CD14-positive monocyte (primary cell): ENCODE results near the gene BAG1. TPM values are rescaled to one million over a fixed set of nuclear protein-coding genes. Genes with fewer than 3 reads are reported as not detected.

Source experiments
- DNase-seq, 3 donors: peaks; one replicate each; pipeline ENCODE4 v3.0.0-alpha.2; 2011 to 2022
- H2AFZ ChIP-seq: 2 replicates; pipeline ENCODE4 v1.6.0; 2012; ENCODE audit warnings: mild to moderate bottlenecking, low read depth, low read length, inconsistent platforms; ENCODE audit not compliant: insufficient read depth, poor library complexity, severe bottlenecking
- H3K27ac ChIP-seq, 2 donors: 1 replicate in 1 of 2; 2 replicates in 1 of 2; pipeline ENCODE4 v1.5.1; 2012 to 2013; ENCODE audit warnings: low read length in 2 of 2, control low read depth in 1 of 2, inconsistent platforms in 1 of 2, low read depth in 1 of 2, mild to moderate bottlenecking in 1 of 2
- H3K27me3 ChIP-seq, 2 donors: one replicate each; pipeline versions ENCODE4 v1.6.0 to v1.6.1; 2011 to 2013; ENCODE audit warnings: low read length in 2 of 2; ENCODE audit not compliant: control insufficient read depth in 2 of 2, insufficient read depth in 2 of 2
- H3K36me3 ChIP-seq, 2 donors: replicated peaks in 1 of 2; 1 replicate in 1 of 2; 2 replicates in 1 of 2; pipeline versions ENCODE4 v1.5.1 to v1.6.1; 2012 to 2013; ENCODE audit warnings: low read length in 2 of 2, control low read depth in 1 of 2, inconsistent platforms in 1 of 2, mild to moderate bottlenecking in 1 of 2; ENCODE audit not compliant: insufficient read depth in 2 of 2, control insufficient read depth in 1 of 2
- H3K4me1 ChIP-seq, 2 donors: 1 replicate in 1 of 2; 2 replicates in 1 of 2; pipeline versions ENCODE4 v1.5.1 to v1.6.1; 2012 to 2013; ENCODE audit warnings: low read length in 2 of 2, control low read depth in 1 of 2, inconsistent platforms in 1 of 2, mild to moderate bottlenecking in 1 of 2, moderate library complexity in 1 of 2; ENCODE audit not compliant: insufficient read depth in 2 of 2, control insufficient read depth in 1 of 2
- H3K4me2 ChIP-seq: replicated peaks from 2 replicates; pipeline ENCODE3; 2012; ENCODE audit warnings: low read length, moderate library complexity, mild to moderate bottlenecking; ENCODE audit not compliant: poor library complexity, severe bottlenecking; ENCODE audit errors: extremely low read depth
- H3K4me3 ChIP-seq, 3 experiments: fragments of 200-600 bp in 1 of 3; sonication (generic) in 1 of 3; replicated peaks in 1 of 3; 1 replicate in 2 of 3; 2 replicates in 1 of 3; pipeline ENCODE4 v1.5.1; 2011 to 2013; ENCODE audit warnings: low read length in 3 of 3, mild to moderate bottlenecking in 3 of 3, control low read depth in 2 of 3, low read depth in 2 of 3, inconsistent platforms in 1 of 3, moderate library complexity in 1 of 3
- H3K79me2 ChIP-seq: 2 replicates; pipeline ENCODE4 v1.6.0; 2012; ENCODE audit warnings: mild to moderate bottlenecking, control low read depth, inconsistent platforms, low read length, moderate library complexity; ENCODE audit not compliant: insufficient read depth
- H3K9ac ChIP-seq: 2 replicates; pipeline ENCODE4 v1.6.0; 2017; ENCODE audit warnings: low read length, mild to moderate bottlenecking; ENCODE audit not compliant: insufficient read depth, poor library complexity, severe bottlenecking
- H3K9me3 ChIP-seq, 2 donors: replicated peaks in 1 of 2; 1 replicate in 1 of 2; 2 replicates in 1 of 2; pipeline versions ENCODE4 v1.5.1 to v1.6.1; 2012 to 2013; ENCODE audit warnings: low read length in 2 of 2, control low read depth in 1 of 2; ENCODE audit not compliant: control insufficient read depth in 1 of 2, insufficient read depth in 1 of 2
- H4K20me1 ChIP-seq: 2 replicates; pipeline ENCODE4 v1.6.0; 2012; ENCODE audit warnings: mild to moderate bottlenecking, low read length, control low read depth, moderate library complexity; ENCODE audit not compliant: insufficient read depth
- H3K27ac Mint-ChIP-seq, 7 donors: one replicate each; pipeline ENCODE4 v1.8.0; 2020; ENCODE audit warnings: mild to moderate bottlenecking in 7 of 7, mixed read lengths in 7 of 7, moderate library complexity in 6 of 7, inconsistent platforms in 2 of 7
- H3K27me3 Mint-ChIP-seq, 3 donors: one replicate each; pipeline ENCODE4 v1.8.0; 2021 to 2022; ENCODE audit warnings: low read depth in 3 of 3, mild to moderate bottlenecking in 3 of 3, mixed read lengths in 3 of 3, moderate library complexity in 3 of 3, inconsistent platforms in 1 of 3
- H3K36me3 Mint-ChIP-seq, 2 donors: one replicate each; pipeline ENCODE4 v1.8.0; 2020; ENCODE audit warnings: mixed read lengths in 2 of 2, inconsistent platforms in 1 of 2, mild to moderate bottlenecking in 1 of 2
- H3K4me1 Mint-ChIP-seq: one replicate; pipeline ENCODE4 v1.8.0; 2020; ENCODE audit warnings: mild to moderate bottlenecking, mixed read lengths
- H3K4me3 Mint-ChIP-seq, 2 donors: one replicate each; pipeline ENCODE4 v1.8.0; 2020; ENCODE audit warnings: mild to moderate bottlenecking in 2 of 2, mixed read lengths in 2 of 2, moderate library complexity in 1 of 2
- H3K9me3 Mint-ChIP-seq, 7 donors: one replicate each; pipeline ENCODE4 v1.8.0; 2020 to 2022; ENCODE audit warnings: mixed read lengths in 7 of 7, mild to moderate bottlenecking in 6 of 7, moderate library complexity in 6 of 7, inconsistent platforms in 2 of 7
- WGBS: methylation state at CpG from one replicate; pipeline ENCODE4 v1.1.5; 2013; ENCODE audit warnings: missing lambda C conversion rate; ENCODE audit not compliant: insufficient coverage; 5-methylcytosine and 5-hydroxymethylcytosine counted together
- intact Hi-C, 2 donors: fragments of 100-400 bp; cut with micrococcal nuclease; formaldehyde crosslinking; loops; one replicate each; pipeline versions ENCODE4 v1.15.0 to v1.15.1; 2023
- polyA plus RNA-seq, 3 donors: library from polyadenylated mRNA; depleted of rRNA in 1 of 3; unstranded in 2 of 3; stranded (reverse) in 1 of 3; fragments of 300-500 nt in 2 of 3; fragments of >200 nt in 1 of 3; fragmentation: Illumina TruSeq in 2 of 3; gene quantifications; 1 replicate in 2 of 3; 2 replicates in 1 of 3; pipeline ENCODE4 v1.2.3, GENCODE V29; 2012 to 2021
- TF ChIP-seq, protein P1 (sequence below): fragments of 200-600 bp; IDR thresholded peaks from one replicate; pipeline ENCODE4 v1.8.0; 2022; ENCODE audit warnings: antibody characterized with exemption, mild to moderate bottlenecking

The BAG1 gene
- polyA plus RNA-seq, 3 donors: 41.8 to 94.5 (median 93.6) TPM

- Histone ChIP-seq H3K27ac (no peak overlapping the region), H2AFZ (no peak overlapping the region), H3K9ac (no peak overlapping the region), H3K9me3 (no peaks in the 10 kb centered on the region), H3K4me3 (no peak overlapping the region), H3K79me2 (peaks cover 17% of the 10 kb centered on the region), H3K4me2 (no peak overlapping the region), H3K4me1 (no peaks in the 10 kb centered on the region), H3K36me3 (peaks cover 85 to 99% of the 10 kb centered on the region in 2 donors), H3K27me3 (no peaks in the 10 kb centered on the region), H4K20me1 (peaks cover 4% of the 10 kb centered on the region)
- TF ChIP-seq, protein P1, sequence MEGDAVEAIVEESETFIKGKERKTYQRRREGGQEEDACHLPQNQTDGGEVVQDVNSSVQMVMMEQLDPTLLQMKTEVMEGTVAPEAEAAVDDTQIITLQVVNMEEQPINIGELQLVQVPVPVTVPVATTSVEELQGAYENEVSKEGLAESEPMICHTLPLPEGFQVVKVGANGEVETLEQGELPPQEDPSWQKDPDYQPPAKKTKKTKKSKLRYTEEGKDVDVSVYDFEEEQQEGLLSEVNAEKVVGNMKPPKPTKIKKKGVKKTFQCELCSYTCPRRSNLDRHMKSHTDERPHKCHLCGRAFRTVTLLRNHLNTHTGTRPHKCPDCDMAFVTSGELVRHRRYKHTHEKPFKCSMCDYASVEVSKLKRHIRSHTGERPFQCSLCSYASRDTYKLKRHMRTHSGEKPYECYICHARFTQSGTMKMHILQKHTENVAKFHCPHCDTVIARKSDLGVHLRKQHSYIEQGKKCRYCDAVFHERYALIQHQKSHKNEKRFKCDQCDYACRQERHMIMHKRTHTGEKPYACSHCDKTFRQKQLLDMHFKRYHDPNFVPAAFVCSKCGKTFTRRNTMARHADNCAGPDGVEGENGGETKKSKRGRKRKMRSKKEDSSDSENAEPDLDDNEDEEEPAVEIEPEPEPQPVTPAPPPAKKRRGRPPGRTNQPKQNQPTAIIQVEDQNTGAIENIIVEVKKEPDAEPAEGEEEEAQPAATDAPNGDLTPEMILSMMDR: no peak
- peaks cover 7% of the 10 kb centered on the region for H3K4me1 Mint-ChIP-seq
- no peak overlapping the region for H3K4me3 Mint-ChIP-seq
- no peaks in the 10 kb centered on the region for H3K27me3 Mint-ChIP-seq
- peaks cover 80 to 91% of the 10 kb centered on the region in 2 donors for H3K36me3 Mint-ChIP-seq
- intact Hi-C loops: no loop called here
- H3K27ac Mint-ChIP-seq: peak overlapping the region in 1 of 7 donors; percentile 45
- WGBS: no CpG with 5 or more reads among the region's 1 CpG
- DNase-seq: no peak
- H3K9me3 Mint-ChIP-seq: no peaks in the 10 kb centered on the region
These were observed 7.6 kb upstream of the BAG1 start for GRCh38 chr9:33272061-33272460.

- no peak for DNase-seq
- Histone ChIP-seq H2AFZ (no peak overlapping the region), H3K4me1 (peaks cover 9% of the 10 kb centered on the region in 2 donors), H3K79me2 (peaks cover 33% of the 10 kb centered on the region), H3K9me3 (no peaks in the 10 kb centered on the region), H3K4me2 (no peak overlapping the region), H3K27ac (no peak overlapping the region), H3K36me3 (peaks cover 75 to 92% of the 10 kb centered on the region in 2 donors), H3K4me3 (no peak overlapping the region), H3K27me3 (no peaks in the 10 kb centered on the region), H3K9ac (no peak overlapping the region), H4K20me1 (peaks cover 4% of the 10 kb centered on the region)
- WGBS: no CpG with 5 or more reads among the region's 3 CpGs
- H3K27me3 Mint-ChIP-seq: peaks cover 0 to 1% (median 0%) of the 10 kb centered on the region in 3 donors
- H3K36me3 Mint-ChIP-seq: peaks cover 67 to 84% of the 10 kb centered on the region in 2 donors
- no peak overlapping the region for H3K27ac Mint-ChIP-seq
- TF ChIP-seq, protein P1: no peak
- intact Hi-C loops: no loop called here
- H3K4me1 Mint-ChIP-seq: peaks cover 19% of the 10 kb centered on the region
- H3K4me3 Mint-ChIP-seq: no peak overlapping the region
- H3K9me3 Mint-ChIP-seq: no peaks in the 10 kb centered on the region
These were observed 5.6 kb upstream of the BAG1 start for GRCh38 chr9:33270146-33270545.
